ENCODE results near the gene PLEKHA1. TPM values are rescaled to one million over a fixed set of nuclear protein-coding genes. Genes with fewer than 3 reads are reported as not detected.

The PLEKHA1 gene
- total and polyA plus RNA-seq, 2 of the 4 experiments (the other 2 are of a cell fraction), result 7.2 to 9.5 TPM

GRCh38 chr10:122379041-122379440, 4.5 kb downstream of the PLEKHA1 start:
- no peak overlapping the region for H2AK5ac ChIP-seq (ENCODE audit: low read depth, low read length)
- H4K20me1 ChIP-seq (ENCODE audit: insufficient read depth, low read length), result no peaks in the 10 kb centered on the region
- H3K23ac ChIP-seq (ENCODE audit: low read depth, low read length), result no peak overlapping the region
- ATAC-seq (ENCODE audit: low read depth), result no peak
- no peak overlapping the region for H3K18ac ChIP-seq (ENCODE audit: low read depth, low read length)
- intact Hi-C loops (cut with micrococcal nuclease) (loop anchor here (5.0 kb wide), 1 partner anchor 43 kb away; no protein-coding TSS in a partner anchor), dilution Hi-C loops (cut with HindIII; ENCODE audit: low sequenced_read_pairs, unreplicated experiment) (no loop called here), in situ Hi-C loops (cut with MboI; ENCODE audit: low sequenced_read_pairs) (no loop called here)
- TF ChIP-seq CEBPB (IDR thresholded peaks at IDR 0.05; ENCODE audit: low read depth, low read length), result no peak
- TF ChIP-seq RCOR1 (IDR thresholded peaks at IDR 0.05; ENCODE audit: insufficient replicate concordance, low read length), result no peak
- TF ChIP-seq BHLHE40 (IDR thresholded peaks at IDR 0.05; ENCODE audit: low read depth, low read length), result no peak
- no peak for TF ChIP-seq ELK1 (IDR thresholded peaks at IDR 0.05; ENCODE audit: borderline replicate concordance, low read depth, low read length)
- TF ChIP-seq MAFK (IDR thresholded peaks at IDR 0.05; ENCODE audit: low read depth, low read length), result no peak
- TF ChIP-seq MXI1 (IDR thresholded peaks at IDR 0.05; ENCODE audit: borderline replicate concordance, low read depth, low read length), result no peak
- no peak for TF ChIP-seq NFE2L2 (IDR thresholded peaks at IDR 0.05; ENCODE audit: low read depth, low read length)
- no peak for TF ChIP-seq CTCF (conservative IDR thresholded peaks at IDR 0.05; ENCODE audit: low read depth, low read length)
- no peak for TF ChIP-seq MAZ (IDR thresholded peaks at IDR 0.05; ENCODE audit: borderline replicate concordance, low read depth, low read length)
- TF ChIP-seq SMC3 (IDR thresholded peaks at IDR 0.05; ENCODE audit: low read depth, low read length), result no peak
- TF ChIP-seq USF2 (IDR thresholded peaks at IDR 0.05; ENCODE audit: low read depth, low read length), result no peak
- TF ChIP-seq RAD21 (IDR thresholded peaks at IDR 0.05; ENCODE audit: low read length), result no peak
- TF ChIP-seq RFX5 (IDR thresholded peaks at IDR 0.05; ENCODE audit: low read depth, low read length), result no peak
- TF ChIP-seq CHD1 (IDR thresholded peaks at IDR 0.05; ENCODE audit: low read depth, low read length), result no peak
- no CpG with 5 or more reads among the region's 5 CpGs for WGBS, 2 experiments (ENCODE audit: extremely low coverage in 2 of 2, insufficient read length in 1 of 2)
- H2AFZ ChIP-seq (replicated peaks; ENCODE audit: low read length, poor library complexity), result no peak overlapping the region
- no peak overlapping the region for H2BK15ac ChIP-seq (ENCODE audit: low read depth, low read length)
- H3K9me3 ChIP-seq (ENCODE audit: control insufficient read depth, insufficient read depth, low read length), result no peaks in the 10 kb centered on the region
- H3K4me3 ChIP-seq (ENCODE audit: insufficient read depth, low read depth, low read length), result no peak overlapping the region
- H2AK9ac ChIP-seq (replicated peaks; ENCODE audit: low read depth, low read length, poor library complexity), result no peak overlapping the region
- no peak overlapping the region for H3K14ac ChIP-seq (replicated peaks; ENCODE audit: low read depth, low read length)
- no peak overlapping the region for H3K56ac ChIP-seq (ENCODE audit: extremely low read depth, insufficient read depth, low read length)
- no TSS peak for BruUV-seq (replicated peaks)
- H3K9ac ChIP-seq (ENCODE audit: low read depth, low read length), result no peak overlapping the region
- H3K9me1 ChIP-seq (ENCODE audit: insufficient read depth, low read length), result no peaks in the 10 kb centered on the region
- H2BK5ac ChIP-seq (ENCODE audit: low read depth, low read length, poor library complexity, severe bottlenecking), result no peak overlapping the region
- H3K79me1 ChIP-seq (ENCODE audit: low read depth in 1 of 2, low read length in 2 of 2), result peaks cover 5 to 24% of the 10 kb centered on the region in 2 experiments; a peak in 3 of 4 replicates
- no peak overlapping the region for H4K91ac ChIP-seq (ENCODE audit: insufficient read depth, low read depth, low read length)
- H3K4me1 ChIP-seq (ENCODE audit: control insufficient read depth, insufficient read depth, low read length), result no peaks in the 10 kb centered on the region
- H3K4me2 ChIP-seq (ENCODE audit: low read depth, low read length), result no peak overlapping the region
- no peak overlapping the region for H4K8ac ChIP-seq (ENCODE audit: low read depth in 2 of 2, low read length in 2 of 2)
- no peaks in the 10 kb centered on the region for H3K36me3 ChIP-seq (ENCODE audit: control insufficient read depth, insufficient read depth, low read length)
- ChIA-PET CTCF (no interaction called here), POLR2A (ENCODE audit: unreplicated experiment) (no interaction called here)
- no peak overlapping the region for H2BK120ac ChIP-seq (ENCODE audit: low read depth, low read length)
- no peaks in the 10 kb centered on the region for H3K27me3 ChIP-seq (ENCODE audit: control insufficient read depth, insufficient read depth, low read length)
- no peak overlapping the region for H2BK20ac ChIP-seq (ENCODE audit: low read depth, low read length)
- no peak overlapping the region for H3K27ac ChIP-seq (ENCODE audit: insufficient read depth, low read length)
- no peak overlapping the region for H4K5ac ChIP-seq (ENCODE audit: low read depth, low read length)
- DNase-seq, result no peak
- H3K4ac ChIP-seq (ENCODE audit: low read depth, low read length), result no peak overlapping the region
